HL-60/S4 treated with retinoic acid at 250 ng/mL for 4 days and 3 days (cell line): Measurements from ENCODE around the gene DACT2.
"Not testable (repeated sequence)": the region's sequence is repeated elsewhere in the genome, so short reads cannot be mapped to it uniquely, and the experiment has no call there.

Source experiments
- in situ Hi-C: fragments of 300-500 bp; cut with MboI; formaldehyde crosslinking; loops from 2 replicates; pipeline ENCODE4 v1.7.0; 2022; ENCODE audit warnings: low sequenced_read_pairs

DACT2 gene

DNA sequence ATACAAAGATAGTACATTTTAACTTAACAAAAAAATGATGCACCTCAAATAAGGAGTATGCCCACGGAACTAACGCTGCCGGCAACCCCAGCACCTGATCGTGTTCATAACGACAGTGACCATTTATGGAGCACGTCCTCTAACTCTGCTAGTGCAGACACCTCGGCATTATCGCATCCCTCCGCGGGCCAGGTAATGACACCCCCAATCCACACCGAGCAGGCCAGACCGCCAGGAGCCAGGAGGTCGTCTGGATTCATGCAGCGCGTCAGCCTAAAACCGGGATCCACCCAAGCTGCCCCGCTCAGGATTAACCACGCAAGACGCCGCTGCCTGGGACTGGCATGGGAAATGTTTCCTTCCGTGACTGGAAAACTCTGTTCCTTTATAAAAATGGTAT lies 34.1 kb downstream of the DACT2 start:
- in situ Hi-C loops = no loop called here

DNA sequence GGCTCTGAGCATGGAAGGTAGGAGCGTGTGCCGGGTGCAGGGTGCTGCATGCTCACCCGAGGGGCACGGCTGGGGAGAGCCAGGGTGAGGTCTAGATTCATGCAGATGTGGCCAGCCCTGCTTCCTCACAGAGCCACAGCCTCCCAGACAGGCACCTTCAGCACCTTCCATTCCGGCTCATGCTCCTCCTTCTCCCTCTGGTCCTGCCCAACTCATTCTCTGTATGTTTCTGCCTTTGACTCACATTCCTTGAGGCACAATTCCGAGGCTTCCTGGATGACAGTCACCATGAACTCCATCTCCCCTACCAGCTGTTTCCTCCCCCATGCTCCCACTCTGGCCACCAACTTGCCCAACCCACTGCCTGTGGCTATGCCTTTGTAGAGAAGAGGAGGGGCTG lies 35.4 kb downstream of the DACT2 start:
- in situ Hi-C loops = no loop called here

DNA sequence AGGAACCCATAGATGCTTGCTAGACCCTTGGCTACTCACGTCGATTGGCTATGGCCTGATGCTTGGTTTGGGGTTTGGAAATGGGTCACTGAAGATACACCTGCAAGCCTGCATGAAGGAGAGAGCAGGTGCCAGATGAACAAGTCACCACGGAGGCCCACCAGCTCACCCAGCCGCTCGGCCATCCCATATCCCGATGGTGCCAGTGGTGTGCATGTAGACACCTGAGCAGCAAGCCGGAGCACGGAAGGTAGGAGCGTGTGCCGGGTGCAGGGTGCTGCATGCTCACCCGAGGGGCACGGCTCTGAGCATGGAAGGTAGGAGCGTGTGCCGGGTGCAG lies 35.9 kb downstream of the DACT2 start:
- in situ Hi-C loops = no loop called here

DNA sequence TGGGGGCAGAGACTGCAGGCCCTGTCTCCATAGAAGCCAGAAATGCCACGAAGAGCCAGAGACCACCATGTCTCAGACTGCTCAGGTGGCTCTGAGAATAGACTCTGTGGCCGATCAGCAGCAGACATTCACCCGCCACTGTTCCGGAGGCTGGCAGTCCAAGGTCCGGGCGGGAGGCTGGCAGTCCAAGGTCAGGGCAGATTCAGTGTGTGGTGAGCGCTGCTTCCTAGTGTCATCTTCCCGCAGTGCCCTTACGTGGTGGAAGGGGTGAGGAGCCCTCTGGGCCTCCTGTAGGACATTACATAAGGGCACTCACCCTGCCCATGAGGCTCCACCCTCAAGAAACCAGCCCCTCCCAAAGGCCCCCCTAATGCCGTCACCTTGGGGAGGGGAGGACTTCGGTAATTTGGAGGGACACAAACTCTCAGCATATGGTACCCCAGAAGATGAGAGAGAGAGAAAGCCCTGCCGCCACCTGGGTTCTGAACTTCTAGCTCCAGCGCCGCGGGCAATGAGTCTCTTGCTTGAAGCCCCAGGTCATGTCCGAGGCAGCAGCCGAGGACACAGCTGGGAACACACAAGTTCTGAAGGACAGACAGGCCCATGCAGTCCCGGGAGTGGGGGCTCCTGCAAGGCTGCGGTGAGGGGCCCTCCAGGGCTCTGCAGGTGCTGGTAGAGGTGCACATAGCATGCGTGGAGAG lies 36.4 kb downstream of the DACT2 start:
- in situ Hi-C loops = no loop called here

DNA sequence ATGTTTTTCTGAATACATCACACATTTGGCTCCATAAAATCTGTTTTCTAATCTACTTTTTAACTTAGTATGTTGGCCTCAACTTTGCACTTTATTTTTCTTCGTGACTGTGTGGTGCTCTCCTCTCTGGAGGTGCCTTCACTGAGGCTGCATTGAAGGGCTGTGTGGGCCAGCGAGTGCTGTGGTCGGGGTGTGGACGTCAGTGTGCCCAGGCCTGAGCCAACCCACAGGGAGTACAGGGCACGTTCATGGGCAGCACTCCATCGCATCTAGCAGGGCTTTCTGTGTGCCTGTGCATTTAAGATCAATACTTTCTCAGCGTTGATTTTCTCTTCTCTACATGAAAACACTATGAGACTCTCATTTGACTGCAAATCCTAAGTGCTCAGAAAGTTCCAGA lies 37.8 kb downstream of the DACT2 start:
- in situ Hi-C loops = no loop called here

DNA sequence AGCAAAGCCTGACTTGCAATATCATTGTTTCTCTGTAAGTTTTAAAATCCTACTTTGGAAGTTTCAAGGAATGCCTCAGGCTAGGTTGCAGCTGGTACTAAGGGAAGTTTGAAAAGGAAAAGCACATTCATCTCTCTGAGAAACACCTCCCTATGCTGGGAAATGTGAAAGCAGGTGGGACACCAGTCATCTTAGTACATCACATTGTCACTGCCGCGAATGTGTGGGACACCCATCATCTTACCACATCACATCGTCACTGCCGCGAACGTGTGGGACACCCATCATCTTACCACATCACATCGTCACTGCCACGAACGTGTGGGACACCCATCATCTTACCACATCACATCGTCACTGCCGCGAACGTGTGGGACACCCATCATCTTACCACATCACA lies 38.3 kb downstream of the DACT2 start:
- in situ Hi-C loops = not testable (repeated sequence)

DNA sequence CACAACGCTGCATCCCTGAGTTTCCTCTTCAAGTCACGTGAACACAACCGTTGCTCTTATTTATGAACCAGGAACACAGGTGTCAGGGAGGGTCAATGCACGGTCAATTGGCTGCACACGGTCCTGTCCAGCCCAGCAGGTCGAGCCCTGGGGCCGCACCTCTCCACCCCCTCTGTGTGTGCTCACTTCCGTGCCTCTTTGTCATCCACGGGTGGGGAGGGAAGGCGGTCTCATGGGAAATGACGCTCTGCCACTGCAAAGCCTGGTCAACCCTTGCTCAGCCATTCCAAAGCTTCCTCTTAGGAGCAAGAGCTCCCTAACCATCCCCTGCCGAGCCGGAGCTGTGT lies 38.7 kb downstream of the DACT2 start:
- in situ Hi-C loops = no loop called here

DNA sequence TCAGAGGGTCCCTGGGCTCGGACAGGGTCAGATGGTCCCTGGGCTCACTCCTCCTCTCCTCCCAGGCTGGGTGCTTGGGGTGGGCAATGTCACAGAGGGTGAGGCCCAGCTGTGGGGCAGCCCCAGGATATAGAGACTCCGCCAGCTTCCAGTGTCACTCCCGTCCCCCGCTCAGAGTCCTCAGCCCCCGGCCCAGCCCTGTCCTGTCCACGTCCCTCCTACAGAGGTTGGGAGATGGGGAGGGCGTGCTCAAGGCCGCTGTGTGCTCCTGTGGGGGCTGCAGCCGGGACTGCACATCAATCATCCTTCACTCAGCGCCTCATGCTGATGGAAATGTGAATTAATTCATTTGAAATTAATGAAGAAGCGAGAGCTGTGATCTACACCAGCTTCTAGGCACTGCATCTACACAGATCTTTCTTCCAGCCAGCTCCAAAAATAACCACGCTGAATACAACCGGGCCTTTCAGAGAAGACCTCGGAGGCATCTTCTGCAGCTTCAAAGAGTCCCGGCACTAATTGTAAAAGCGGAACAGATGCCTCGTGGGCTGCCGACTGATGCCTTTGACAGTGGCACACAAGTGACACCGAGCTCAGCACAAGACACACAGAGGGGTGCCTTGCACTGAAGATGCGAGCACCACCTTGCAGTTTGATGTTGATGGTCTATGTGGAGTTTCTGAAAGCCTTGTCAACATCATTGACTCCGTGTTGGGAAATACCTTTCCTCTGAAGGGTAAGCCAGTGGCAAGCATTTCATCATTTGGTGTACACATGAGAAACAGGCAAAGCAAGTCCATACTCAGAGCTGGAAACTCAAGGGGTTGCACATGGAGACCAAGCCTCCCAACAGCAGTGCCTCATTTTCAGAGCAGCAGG lies 39.3 kb downstream of the DACT2 start:
- in situ Hi-C loops = no loop called here

DNA sequence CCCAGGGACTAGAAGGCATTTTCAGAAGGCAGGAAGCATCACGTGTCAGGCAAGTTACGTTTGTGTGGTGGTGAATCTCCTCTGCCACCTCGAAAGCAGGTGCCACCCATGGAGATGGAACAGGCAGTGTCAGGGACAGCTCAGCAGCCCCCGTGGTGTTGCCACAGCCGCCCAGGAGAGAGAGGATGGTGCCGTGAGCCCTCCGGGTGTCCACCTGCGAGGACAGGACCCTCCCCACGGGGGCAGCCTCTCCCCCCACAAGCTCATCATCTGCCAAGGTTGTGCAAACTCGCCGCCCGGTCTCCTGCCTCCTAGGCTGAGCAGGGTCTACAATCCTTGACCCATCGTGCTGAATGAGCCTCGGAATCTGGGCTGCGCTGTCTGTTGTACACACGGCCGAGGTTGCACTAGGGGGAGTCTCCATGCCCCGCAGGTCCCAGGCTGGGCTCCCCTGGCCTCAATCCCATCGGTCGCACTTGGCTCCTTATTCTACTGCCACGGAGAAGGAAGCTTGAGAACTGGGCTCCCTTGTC lies 40.1 kb downstream of the DACT2 start:
- in situ Hi-C loops = no loop called here

DNA sequence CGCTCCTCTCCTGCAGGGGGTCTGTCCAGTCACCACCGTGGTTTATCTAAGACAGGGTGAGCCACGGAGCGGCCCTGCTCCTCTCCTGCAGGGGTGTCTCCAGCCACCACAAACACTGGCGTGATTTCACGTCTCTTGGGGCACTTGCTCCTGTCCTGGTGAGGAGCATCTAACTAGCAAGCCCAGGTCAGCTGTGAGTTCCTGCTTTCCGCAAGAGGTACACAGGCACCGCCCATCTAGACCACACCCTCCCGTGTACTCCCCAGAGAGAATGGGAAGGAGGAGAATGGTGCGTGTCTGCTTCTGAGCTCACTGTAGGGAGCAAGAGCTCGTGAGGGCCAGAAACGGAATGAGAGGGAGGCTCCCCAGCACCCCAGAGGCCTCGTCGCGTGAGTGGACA lies 40.7 kb downstream of the DACT2 start:
- in situ Hi-C loops = no loop called here

DNA sequence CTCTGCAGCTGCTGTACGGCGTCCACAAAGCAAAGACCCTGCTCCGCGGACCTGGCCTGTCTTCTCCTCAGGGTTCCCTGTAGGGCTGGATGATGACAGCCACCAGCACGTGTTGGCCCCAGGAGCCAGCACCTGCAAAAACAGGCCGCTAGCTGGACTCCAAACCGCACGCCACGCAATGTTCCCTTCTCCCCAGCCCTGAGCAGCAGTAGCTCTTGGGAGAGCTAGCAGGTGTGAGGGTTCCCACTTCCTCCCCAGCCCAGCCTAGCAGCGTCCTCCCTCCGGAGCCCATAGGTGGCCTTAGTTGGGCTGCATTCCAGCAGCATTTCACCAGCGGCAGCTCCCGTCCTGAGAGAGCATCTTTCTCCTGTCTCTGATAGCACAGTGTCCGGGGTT lies 42.3 kb downstream of the DACT2 start:
- in situ Hi-C loops = no loop called here

DNA sequence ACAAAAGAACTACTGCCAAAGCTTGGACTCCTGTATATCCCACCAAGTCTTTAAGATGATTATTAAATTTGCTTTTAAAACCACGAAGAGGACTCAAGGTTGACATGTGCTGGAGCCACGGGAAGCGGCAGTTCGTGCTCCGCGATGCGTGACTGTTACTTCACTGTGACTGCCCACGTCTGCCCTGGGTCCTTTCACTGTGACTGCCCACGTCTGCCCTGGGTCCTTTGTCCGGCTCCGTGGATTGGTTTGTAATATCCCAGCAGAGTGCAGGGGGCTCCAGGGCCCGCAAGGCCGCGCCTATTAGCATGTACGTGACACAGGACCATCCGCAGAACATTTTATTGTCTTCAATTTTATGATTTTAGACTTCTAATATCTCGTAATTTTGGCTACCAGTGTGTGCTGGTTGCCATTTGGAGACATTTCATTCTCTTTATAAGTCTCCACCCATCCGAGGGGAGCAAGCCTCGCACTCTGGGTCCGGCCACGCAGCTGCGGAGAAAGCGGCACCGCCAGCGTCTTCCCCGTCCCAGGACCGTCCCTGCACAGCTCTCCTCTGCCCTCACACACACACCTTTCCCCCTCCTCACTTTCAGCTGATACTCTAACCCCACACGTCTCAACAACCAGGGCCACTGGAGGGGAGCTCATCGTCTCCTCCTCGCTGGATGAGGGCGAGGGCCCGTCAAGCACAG lies 42.9 kb downstream of the DACT2 start:
- in situ Hi-C loops = no loop called here

DNA sequence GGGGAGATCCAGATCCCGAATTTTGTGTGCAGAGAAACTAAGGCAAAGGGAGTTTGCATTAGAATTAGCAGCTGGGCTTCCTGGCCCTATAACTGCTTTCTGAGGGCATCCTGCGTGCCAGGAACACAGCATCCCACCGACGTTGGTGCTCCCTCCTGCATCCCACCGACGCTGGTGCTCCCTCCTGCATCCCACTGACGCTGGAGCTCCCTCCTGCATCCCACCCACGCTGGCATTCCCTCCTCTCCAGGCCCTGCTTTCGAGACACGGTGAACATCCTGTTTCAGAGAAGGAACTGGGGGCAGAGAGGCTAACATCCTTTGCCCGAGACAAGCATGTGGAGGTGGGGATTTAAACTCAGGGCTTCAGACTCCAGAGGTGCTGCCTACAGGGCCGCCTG lies 44.4 kb downstream of the DACT2 start:
- in situ Hi-C loops = no loop called here

DNA sequence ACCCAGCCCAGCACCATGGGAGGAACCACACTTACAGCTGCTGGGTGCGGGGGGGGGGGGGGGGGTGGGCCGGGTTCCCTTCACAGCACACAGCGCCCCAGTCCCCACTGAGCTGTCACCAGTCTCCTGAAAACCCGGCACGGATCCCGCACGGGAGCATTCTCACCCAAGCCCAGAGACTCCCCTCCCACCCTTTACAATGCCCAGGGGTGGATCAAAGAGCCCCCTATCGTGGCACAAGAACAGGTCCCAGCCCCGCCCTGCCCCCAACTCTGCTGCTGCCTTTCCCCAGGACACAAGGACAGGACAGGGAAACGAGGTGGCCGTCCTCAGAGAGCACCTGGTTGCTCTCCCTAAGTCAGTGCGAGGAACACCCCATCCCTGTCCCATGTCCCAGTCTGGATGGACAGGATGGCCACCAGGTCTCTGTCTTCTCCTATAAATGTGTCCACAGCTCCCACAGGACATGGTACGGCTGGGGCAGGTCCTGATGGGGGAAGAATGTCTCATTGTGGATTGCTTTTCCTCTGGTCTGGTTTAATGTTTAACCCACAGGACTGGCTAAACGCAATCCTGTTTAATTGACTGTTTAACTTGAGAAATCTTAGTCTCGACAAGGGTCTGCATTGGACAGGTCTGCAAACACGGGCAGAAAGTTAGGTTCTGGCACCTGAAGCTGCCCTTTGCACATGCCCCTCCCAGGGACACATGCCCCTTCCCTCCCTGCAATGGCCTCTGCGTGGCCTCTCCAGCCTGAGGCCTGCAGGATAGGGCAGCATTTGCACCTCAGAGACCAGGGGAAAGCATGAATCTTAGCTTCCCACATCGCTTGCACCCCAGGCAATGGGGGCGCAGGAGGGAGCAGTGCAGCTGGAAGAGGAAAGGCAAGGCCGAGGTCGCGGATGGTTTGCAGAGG lies 45.3 kb downstream of the DACT2 start:
- in situ Hi-C loops = no loop called here

DNA sequence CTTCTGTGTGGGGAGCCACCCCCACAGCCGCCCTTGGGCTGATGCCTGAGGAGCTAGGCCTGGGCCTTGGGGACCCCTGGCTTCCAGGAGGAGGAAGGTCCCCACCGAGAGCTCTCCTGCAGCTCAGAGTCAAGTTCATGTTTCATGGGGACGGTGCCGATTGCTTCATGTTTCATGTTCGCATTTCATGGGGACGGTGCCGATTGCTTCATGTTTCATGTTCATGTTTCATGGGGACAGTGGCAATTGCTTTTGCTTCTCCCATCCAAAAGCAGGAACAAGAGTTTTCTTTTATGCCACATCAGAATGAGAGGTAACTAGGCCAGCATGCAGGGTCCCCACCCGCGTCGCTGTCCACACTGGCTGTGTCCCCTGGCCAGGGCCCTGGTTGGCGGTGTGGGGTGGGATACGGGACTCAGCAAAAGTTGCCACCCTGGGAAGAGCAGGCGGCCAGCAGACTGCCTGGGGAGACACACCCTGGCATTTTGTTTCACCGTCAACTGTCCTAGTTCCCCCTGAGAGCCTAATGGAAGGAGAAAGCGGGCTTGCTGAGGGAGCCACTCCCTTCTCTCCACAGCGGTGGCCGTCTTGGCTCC lies 46.0 kb downstream of the DACT2 start:
- in situ Hi-C loops = no loop called here

DNA sequence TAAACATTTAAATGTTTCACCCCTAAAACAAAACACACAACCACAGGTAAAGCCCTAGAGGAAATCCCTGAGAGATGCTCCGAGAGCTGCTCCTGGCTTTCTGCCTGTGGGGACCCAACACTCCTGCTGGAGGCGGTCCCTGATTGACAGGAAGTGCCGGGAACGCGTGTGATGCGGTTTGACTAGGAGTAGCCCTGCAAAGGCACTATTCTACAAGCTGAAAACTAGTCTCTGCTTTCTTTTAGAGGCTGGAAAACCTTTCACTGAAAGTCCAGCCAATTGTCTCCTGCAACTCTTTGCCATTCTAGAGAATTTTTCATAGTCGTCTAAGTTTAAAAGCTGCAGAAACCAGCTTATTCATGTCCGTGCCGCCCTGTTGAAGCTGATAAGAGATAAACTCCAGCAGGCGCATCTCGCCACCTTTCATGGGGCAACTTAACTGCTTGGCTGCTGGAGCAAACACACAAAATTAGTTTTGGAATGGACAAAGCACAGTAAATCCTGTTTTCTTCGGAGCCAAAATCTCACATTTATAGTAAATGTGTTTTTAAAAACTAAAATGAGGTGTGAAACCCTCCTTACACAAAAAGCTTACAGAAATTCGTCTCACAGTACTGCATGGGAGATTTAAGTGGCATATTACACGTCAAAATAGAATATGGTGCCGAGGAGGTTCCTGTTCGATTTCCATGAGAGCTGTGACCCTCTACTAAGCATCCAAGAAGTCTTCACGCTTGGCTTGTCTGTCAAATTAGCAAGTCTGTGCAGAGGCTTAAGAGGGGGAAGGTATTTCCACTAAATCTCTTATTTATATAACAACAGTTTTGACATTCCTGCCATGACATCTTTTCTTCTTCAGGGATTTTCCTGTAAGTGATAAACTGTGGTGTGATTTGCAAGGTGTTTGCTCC lies 46.9 kb downstream of the DACT2 start:
- in situ Hi-C loops = no loop called here

DNA sequence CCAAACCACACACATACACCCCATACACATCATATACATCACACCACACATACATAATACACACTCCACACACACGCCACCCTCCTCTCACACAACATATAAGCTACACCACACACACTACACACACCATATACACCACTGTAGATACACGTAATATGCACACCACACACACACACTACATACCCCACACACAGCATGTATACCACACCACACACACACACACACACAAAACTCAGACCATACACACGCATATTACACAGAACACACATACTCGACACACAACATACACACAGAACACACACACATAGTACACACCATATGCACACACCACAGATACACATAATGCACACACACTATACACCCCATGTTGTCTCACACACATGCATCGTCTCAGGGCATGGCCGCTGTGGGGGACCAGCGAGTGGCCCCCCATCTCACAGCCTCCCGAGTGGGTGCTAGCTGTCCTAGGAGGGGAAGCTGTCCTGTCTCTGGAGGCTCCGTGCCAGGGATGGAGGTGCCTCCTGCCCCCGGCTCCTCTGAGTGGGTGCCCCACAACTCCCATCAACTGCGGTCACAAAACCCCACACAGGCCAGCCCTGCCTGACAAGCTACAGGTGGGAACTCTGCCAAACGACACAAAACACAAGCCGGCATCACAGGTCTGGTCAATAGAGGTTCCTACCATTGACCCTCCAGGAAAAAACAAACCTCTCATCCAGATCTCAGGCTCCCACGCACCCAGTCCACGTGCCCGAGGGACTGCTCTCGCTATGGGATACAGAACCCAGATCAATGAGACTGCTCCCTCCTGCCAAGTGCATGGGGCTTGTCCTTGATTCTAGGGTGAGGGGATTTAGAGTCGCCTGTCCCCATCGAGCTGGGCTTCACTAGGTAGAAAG lies 49.1 kb downstream of the DACT2 start:
- in situ Hi-C loops = no loop called here
